Keratinocyte (primary cell): ENCODE measurements around the gene AGBL3. TPM values are rescaled to one million over a fixed set of nuclear protein-coding genes. Genes with fewer than 3 reads are reported as not detected.

Source experiments
- DNase-seq: peaks from one replicate; pipeline ENCODE4 v3.0.0-alpha.2; 2011; ENCODE audit warnings: low read depth, missing footprints, low spot score
- FAIRE-seq: peaks from 2 replicates; lab custom pipeline; 2011; peaks lifted over from hg19 to GRCh38; lab: Jason Lieb, UNC
- H2AFZ ChIP-seq: 2 replicates; pipeline ENCODE4 v1.6.0; 2012; ENCODE audit warnings: low read length, control low read depth, inconsistent platforms; ENCODE audit not compliant: control insufficient read depth
- H3K27ac ChIP-seq: 2 replicates; pipeline ENCODE4 v1.5.1; 2011; ENCODE audit warnings: low read length; ENCODE audit not compliant: control insufficient read depth, insufficient read depth
- H3K27me3 ChIP-seq: 3 replicates; pipeline ENCODE4 v1.6.0; 2011; ENCODE audit warnings: low read length; ENCODE audit not compliant: control insufficient read depth, insufficient read depth; ENCODE audit errors: extremely low read depth
- H3K36me3 ChIP-seq, 2 experiments: 2 replicates in 1 of 2; 3 replicates in 1 of 2; pipeline ENCODE4 v1.5.1; 2011; ENCODE audit warnings: low read length in 2 of 2, mild to moderate bottlenecking in 1 of 2; ENCODE audit not compliant: control insufficient read depth in 2 of 2, insufficient read depth in 2 of 2; ENCODE audit errors: extremely low read depth in 1 of 2
- H3K4me1 ChIP-seq: 3 replicates; pipeline ENCODE4 v1.5.1; 2011; ENCODE audit warnings: low read length; ENCODE audit not compliant: control insufficient read depth, insufficient read depth; ENCODE audit errors: extremely low read depth
- H3K4me2 ChIP-seq: 3 replicates; pipeline ENCODE4 v1.6.0; 2011; ENCODE audit warnings: low read depth, low read length; ENCODE audit not compliant: control insufficient read depth, insufficient read depth; ENCODE audit errors: extremely low read depth
- H3K4me3 ChIP-seq, 3 experiments: fragments of 200-600 bp in 1 of 3; sonication (generic) in 1 of 3; 2 replicates in 2 of 3; 3 replicates in 1 of 3; pipeline ENCODE4 v1.5.1; 2011 to 2016; ENCODE audit warnings: low read length in 3 of 3, mild to moderate bottlenecking in 3 of 3, control low read depth in 2 of 3, inconsistent platforms in 1 of 3, low read depth in 1 of 3, mixed read lengths in 1 of 3, mixed run types in 1 of 3, moderate library complexity in 1 of 3; ENCODE audit not compliant: control insufficient read depth in 2 of 3, insufficient read depth in 2 of 3; ENCODE audit errors: extremely low read depth in 1 of 3
- H3K79me2 ChIP-seq: 2 replicates; pipeline ENCODE4 v1.6.0; 2012; ENCODE audit warnings: low read length; ENCODE audit not compliant: control insufficient read depth, insufficient read depth
- H3K9ac ChIP-seq: 3 replicates; pipeline ENCODE4 v1.6.0; 2011; ENCODE audit warnings: low read length; ENCODE audit not compliant: control insufficient read depth, insufficient read depth; ENCODE audit errors: extremely low read depth
- H3K9me1 ChIP-seq: 3 replicates; pipeline ENCODE4 v1.6.0; 2011; ENCODE audit warnings: low read length; ENCODE audit not compliant: control insufficient read depth, insufficient read depth; ENCODE audit errors: extremely low read depth
- H3K9me3 ChIP-seq: 2 replicates; pipeline ENCODE4 v1.5.1; 2012; ENCODE audit warnings: low read depth, low read length; ENCODE audit not compliant: control insufficient read depth
- H4K20me1 ChIP-seq: 3 replicates; pipeline ENCODE4 v1.6.0; 2011; ENCODE audit warnings: low read length; ENCODE audit not compliant: control insufficient read depth, insufficient read depth; ENCODE audit errors: extremely low read depth
- EZH2 ChIP-seq: IDR thresholded peaks from one replicate; pipeline ENCODE4 v1.6.1; 2012; ENCODE audit warnings: inconsistent platforms, mild to moderate bottlenecking, low read length, moderate library complexity
- dilution Hi-C: fragments of 300-500 bp; cut with MboI; formaldehyde crosslinking; loops from one replicate; pipeline ENCODE4 v1.7.0; 2020; ENCODE audit warnings: low sequenced_read_pairs; ENCODE audit not compliant: extremely low pct_ligation_motif_present
- polyA plus RNA-seq, 5 experiments: library from polyadenylated mRNA; depleted of rRNA in 3 of 5; stranded (reverse) in 3 of 5; stranded (forward) in 1 of 5; unstranded in 1 of 5; fragments of >200 nt; gene quantifications; 1 replicate in 1 of 5; 2 replicates in 3 of 5; 3 replicates in 1 of 5; pipeline versions ENCODE4 v1.2.1 to v1.2.3, GENCODE V29; 2011 to 2012; ENCODE audit warnings: missing spikeins in 2 of 5, low read depth in 1 of 5, low replicate concordance in 1 of 5
- TF ChIP-seq, protein P1 (sequence below), 3 experiments: IDR thresholded peaks in 1 of 3; conservative IDR thresholded peaks in 1 of 3; optimal IDR thresholded peaks in 1 of 3; 2 replicates in 2 of 3; 3 replicates in 1 of 3; pipeline versions ENCODE3 to v1.5.1; 2011; ENCODE audit warnings: low read length in 3 of 3, mild to moderate bottlenecking in 3 of 3, moderate library complexity in 2 of 3, control low read depth in 1 of 3, inconsistent platforms in 1 of 3; ENCODE audit not compliant: insufficient read depth in 2 of 3; ENCODE audit errors: extremely low read depth in 1 of 3

Gene AGBL3
- polyA plus RNA-seq, 1 donor (not counting 4 experiments of a cell fraction or from before 2014, with no cell fraction given), result 0.97 TPM

DNA sequence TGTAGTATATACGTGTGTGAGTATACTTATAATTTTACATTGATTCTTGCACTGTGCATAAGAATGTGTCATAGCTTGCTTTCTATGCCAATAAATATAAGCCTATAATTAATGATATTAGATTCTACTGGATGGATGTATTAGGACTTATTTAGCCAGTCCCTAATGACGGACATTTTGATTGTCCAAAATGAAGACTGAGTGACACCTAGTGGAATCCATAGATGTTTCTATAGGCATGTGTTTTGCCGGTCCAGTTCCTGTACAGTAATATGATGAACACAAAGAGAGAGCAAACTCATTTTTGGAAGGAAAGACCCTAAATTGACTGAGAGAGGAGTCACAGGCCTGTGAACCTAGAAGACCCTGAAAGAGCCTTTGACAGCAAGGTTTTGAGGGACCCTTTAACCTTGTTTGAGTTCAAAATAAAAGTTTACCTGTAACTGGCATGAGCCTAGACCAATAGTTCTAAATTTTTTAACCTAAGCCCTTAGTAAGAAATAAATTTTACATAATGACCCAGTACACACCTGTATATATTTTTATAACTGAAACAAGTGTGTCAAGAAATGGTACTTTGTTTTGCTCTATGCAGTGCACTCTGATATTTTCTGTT lies 42.4 kb upstream of the AGBL3 start:
- no peak for FAIRE-seq
- TF ChIP-seq EZH2, result no peak
- TF ChIP-seq, protein P1, sequence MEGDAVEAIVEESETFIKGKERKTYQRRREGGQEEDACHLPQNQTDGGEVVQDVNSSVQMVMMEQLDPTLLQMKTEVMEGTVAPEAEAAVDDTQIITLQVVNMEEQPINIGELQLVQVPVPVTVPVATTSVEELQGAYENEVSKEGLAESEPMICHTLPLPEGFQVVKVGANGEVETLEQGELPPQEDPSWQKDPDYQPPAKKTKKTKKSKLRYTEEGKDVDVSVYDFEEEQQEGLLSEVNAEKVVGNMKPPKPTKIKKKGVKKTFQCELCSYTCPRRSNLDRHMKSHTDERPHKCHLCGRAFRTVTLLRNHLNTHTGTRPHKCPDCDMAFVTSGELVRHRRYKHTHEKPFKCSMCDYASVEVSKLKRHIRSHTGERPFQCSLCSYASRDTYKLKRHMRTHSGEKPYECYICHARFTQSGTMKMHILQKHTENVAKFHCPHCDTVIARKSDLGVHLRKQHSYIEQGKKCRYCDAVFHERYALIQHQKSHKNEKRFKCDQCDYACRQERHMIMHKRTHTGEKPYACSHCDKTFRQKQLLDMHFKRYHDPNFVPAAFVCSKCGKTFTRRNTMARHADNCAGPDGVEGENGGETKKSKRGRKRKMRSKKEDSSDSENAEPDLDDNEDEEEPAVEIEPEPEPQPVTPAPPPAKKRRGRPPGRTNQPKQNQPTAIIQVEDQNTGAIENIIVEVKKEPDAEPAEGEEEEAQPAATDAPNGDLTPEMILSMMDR (optimal IDR thresholded peaks at IDR 0.05 in 1 of 3, IDR thresholded peaks at IDR 0.05 in 1 of 3, conservative IDR thresholded peaks at IDR 0.05 in 1 of 3; ENCODE audit: extremely low read depth in 1 of 3, insufficient read depth in 2 of 3, low read length in 3 of 3), result peak in 2 of 3 experiments; percentile 12 to 31
- H3K9me1 ChIP-seq, result no peaks in the 10 kb centered on the region
- no peaks in the 10 kb centered on the region for H4K20me1 ChIP-seq
- H3K27me3 ChIP-seq, result no peaks in the 10 kb centered on the region
- no peak overlapping the region for H3K4me3 ChIP-seq
- H3K36me3 ChIP-seq, result peaks cover 13% of the 10 kb centered on the region in 2 experiments
- no peaks in the 10 kb centered on the region for H3K79me2 ChIP-seq
- no peak for DNase-seq
- H3K4me2 ChIP-seq, result no peak overlapping the region
- no peak overlapping the region for H3K9ac ChIP-seq
- H2AFZ ChIP-seq, result no peak overlapping the region
- no peaks in the 10 kb centered on the region for H3K9me3 ChIP-seq
- H3K4me1 ChIP-seq, result peaks cover 8% of the 10 kb centered on the region
- dilution Hi-C loops, result no loop called here
- no peak overlapping the region for H3K27ac ChIP-seq

DNA sequence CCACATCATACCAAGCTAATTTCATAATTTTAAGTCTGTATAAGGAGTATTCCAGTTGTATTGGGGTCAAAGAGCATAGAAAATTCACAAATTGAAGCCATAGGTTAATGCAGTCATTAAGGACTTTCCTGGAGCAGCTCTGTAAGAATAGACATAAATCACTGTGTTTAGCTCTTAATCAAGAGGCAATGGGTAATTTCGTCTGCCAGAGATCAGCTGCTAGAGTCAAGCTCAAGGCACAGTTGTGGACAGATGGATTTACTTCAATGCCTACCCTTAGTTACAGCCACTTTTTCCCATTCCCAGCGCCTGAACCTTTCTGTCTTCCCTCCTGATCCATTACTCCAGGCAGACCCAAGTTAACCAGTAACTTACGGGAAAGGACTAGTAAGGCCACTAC lies 40.6 kb upstream of the AGBL3 start:
- no peak overlapping the region for H3K27ac ChIP-seq

More for the DNA sequence above, 40.6 kb upstream of the AGBL3 start:
- Histone ChIP-seq H3K27me3 (no peaks in the 10 kb centered on the region), H3K79me2 (no peaks in the 10 kb centered on the region), H3K36me3 (peaks cover 16% of the 10 kb centered on the region in 2 experiments), H3K9me3 (no peaks in the 10 kb centered on the region), H3K4me1 (peaks cover 8% of the 10 kb centered on the region), H3K4me2 (no peak overlapping the region), H3K9me1 (no peaks in the 10 kb centered on the region), H2AFZ (no peak overlapping the region), H3K4me3 (no peak overlapping the region), H4K20me1 (no peaks in the 10 kb centered on the region), H3K9ac (no peak overlapping the region)
- FAIRE-seq, result no peak
- no peak for DNase-seq
- TF ChIP-seq, protein P1 (optimal IDR thresholded peaks at IDR 0.05 in 1 of 3, IDR thresholded peaks at IDR 0.05 in 1 of 3, conservative IDR thresholded peaks at IDR 0.05 in 1 of 3; ENCODE audit: extremely low read depth in 1 of 3, insufficient read depth in 2 of 3, low read length in 3 of 3), result no peak
- no peak for TF ChIP-seq EZH2
- dilution Hi-C loops, result no loop called here
